HEK293 (cell line): ENCODE measurements around the gene CNOT6L.

ENCODE experiments used
- CTCF ChIA-PET: fragments of 350-600 bp; formaldehyde crosslinking; extraction: SDS; loops from one replicate; lab custom pipeline; 2021; ENCODE audit warnings: antibody characterized with exemption; lab: Yijun Ruan, JAX
- POLR2A ChIA-PET: fragments of 300-600 bp; formaldehyde crosslinking; extraction: SDS; loops from one replicate; lab custom pipeline; 2020; ENCODE audit warnings: antibody characterized with exemption, inconsistent platforms; lab: Yijun Ruan, JAX
- H3K27ac ChIP-seq: fragments of 200-500 bp; sonication (Bioruptor generic); 2 replicates; pipeline ENCODE4 v1.5.1; 2014; ENCODE audit warnings: low read depth, low read length, control low read depth, inconsistent platforms; ENCODE audit errors: extremely low read depth
- H3K36me3 ChIP-seq, 2 experiments: fragments of 200-500 bp in 1 of 2; sonication (Bioruptor generic) in 1 of 2; 1 replicate in 1 of 2; 2 replicates in 1 of 2; pipeline ENCODE4 v1.5.1; 2014 to 2017; ENCODE audit warnings: inconsistent platforms in 2 of 2, low read length in 2 of 2; ENCODE audit not compliant: control insufficient read depth in 2 of 2, insufficient read depth in 1 of 2
- H3K4me1 ChIP-seq: fragments of 200-500 bp; sonication (Bioruptor generic); 2 replicates; pipeline ENCODE4 v1.5.1; 2014; ENCODE audit warnings: mild to moderate bottlenecking, low read length, inconsistent platforms; ENCODE audit not compliant: control insufficient read depth, insufficient read depth
- H3K4me3 ChIP-seq: 2 replicates; pipeline ENCODE4 v1.5.1; 2011; ENCODE audit warnings: low read depth, mild to moderate bottlenecking, control low read depth, low read length, moderate library complexity
- H3K9me3 ChIP-seq: fragments of 200-500 bp; sonication (Bioruptor generic); 2 replicates; pipeline ENCODE4 v1.5.1; 2014; ENCODE audit warnings: low read depth, low read length, inconsistent platforms; ENCODE audit not compliant: control insufficient read depth, insufficient read depth
- BCL11B ChIP-seq: fragments of 450-650 bp; formaldehyde crosslinking; IDR thresholded peaks from 2 replicates; pipeline ENCODE4 v1.5.1; 2016; ENCODE audit warnings: low read depth, missing biosample characterization, missing genetic modification characterization
- EGR2 ChIP-seq: fragments of 450-650 bp; formaldehyde crosslinking; IDR thresholded peaks from 2 replicates; pipeline ENCODE4 v1.5.1; 2016; ENCODE audit warnings: low read depth, missing biosample characterization, missing genetic modification characterization
- GLI4 ChIP-seq: fragments of 450-650 bp; formaldehyde crosslinking; IDR thresholded peaks from 2 replicates; pipeline ENCODE4 v1.5.1; 2016; ENCODE audit warnings: missing biosample characterization, missing genetic modification characterization
- HOXC10 ChIP-seq: sonication (generic); formaldehyde crosslinking; IDR thresholded peaks from 2 replicates; pipeline ENCODE4 v1.8.1; 2023; ENCODE audit warnings: mild to moderate bottlenecking, missing genetic modification reagents
- PRDM1 ChIP-seq: fragments of 450-650 bp; formaldehyde crosslinking; IDR thresholded peaks from 2 replicates; pipeline ENCODE4; 2016; ENCODE audit warnings: missing biosample characterization, missing genetic modification characterization
- TRIM28 ChIP-seq: IDR thresholded peaks from 2 replicates; pipeline ENCODE4 v1.6.1; 2011; ENCODE audit warnings: low read length, control low read depth, borderline replicate concordance
- WT1 ChIP-seq: fragments of 450-650 bp; formaldehyde crosslinking; IDR thresholded peaks from 2 replicates; pipeline ENCODE4 v1.5.1; 2016; ENCODE audit warnings: missing biosample characterization, missing genetic modification characterization
- ZBTB20 ChIP-seq: fragments of 450-650 bp; formaldehyde crosslinking; IDR thresholded peaks from 2 replicates; pipeline ENCODE4 v1.5.1; 2016; ENCODE audit warnings: missing biosample characterization, missing genetic modification characterization
- ZBTB7A ChIP-seq: fragments of 450-650 bp; formaldehyde crosslinking; IDR thresholded peaks from 2 replicates; pipeline ENCODE4 v1.5.1; 2016; ENCODE audit warnings: low read depth, missing biosample characterization, missing genetic modification characterization
- ZFHX2 ChIP-seq: fragments of 450-650 bp; formaldehyde crosslinking; conservative IDR thresholded peaks from 2 replicates; pipeline ENCODE4 v1.5.1; 2016; ENCODE audit warnings: missing biosample characterization, missing genetic modification characterization
- ZNF146 ChIP-seq: fragments of 450-650 bp; formaldehyde crosslinking; IDR thresholded peaks from 2 replicates; pipeline ENCODE4 v1.5.1; 2016; ENCODE audit warnings: missing biosample characterization, missing genetic modification characterization
- ZNF2 ChIP-seq: fragments of 450-650 bp; formaldehyde crosslinking; IDR thresholded peaks from 2 replicates; pipeline ENCODE4 v1.5.1; 2016; ENCODE audit warnings: missing biosample characterization, missing genetic modification characterization
- ZNF214 ChIP-seq: fragments of 450-650 bp; formaldehyde crosslinking; IDR thresholded peaks from 2 replicates; pipeline ENCODE4 v1.5.1; 2017; ENCODE audit warnings: missing biosample characterization, mild to moderate bottlenecking, missing genetic modification characterization, borderline replicate concordance
- ZNF223 ChIP-seq: fragments of 450-650 bp; formaldehyde crosslinking; IDR thresholded peaks from 2 replicates; pipeline ENCODE4 v1.5.1; 2016; ENCODE audit warnings: missing biosample characterization, missing genetic modification characterization
- ZNF23 ChIP-seq: fragments of 450-650 bp; formaldehyde crosslinking; IDR thresholded peaks from 2 replicates; pipeline ENCODE4 v1.5.1; 2016; ENCODE audit warnings: missing biosample characterization, missing genetic modification characterization, borderline replicate concordance
- ZNF341 ChIP-seq: fragments of 450-650 bp; formaldehyde crosslinking; IDR thresholded peaks from 2 replicates; pipeline ENCODE4; 2016; ENCODE audit warnings: low read depth, missing biosample characterization, missing genetic modification characterization
- ZNF394 ChIP-seq: fragments of 450-650 bp; formaldehyde crosslinking; IDR thresholded peaks from 2 replicates; pipeline ENCODE4 v1.5.1; 2016; ENCODE audit warnings: missing biosample characterization, missing genetic modification characterization, mild to moderate bottlenecking, moderate library complexity, borderline replicate concordance
- ZNF596 ChIP-seq: fragments of 450-650 bp; IDR thresholded peaks from 2 replicates; pipeline ENCODE4 v1.5.0; 2018; ENCODE audit warnings: missing biosample characterization, mild to moderate bottlenecking, missing genetic modification characterization, moderate library complexity
- ZNF623 ChIP-seq: fragments of 450-650 bp; formaldehyde crosslinking; IDR thresholded peaks from 2 replicates; pipeline ENCODE4 v1.5.1; 2016; ENCODE audit warnings: missing biosample characterization, missing genetic modification characterization
- ZNF707 ChIP-seq: fragments of 450-650 bp; formaldehyde crosslinking; IDR thresholded peaks from 2 replicates; pipeline ENCODE4 v1.5.1; 2016; ENCODE audit warnings: missing biosample characterization, missing genetic modification characterization
- ZNF747 ChIP-seq: fragments of 450-650 bp; formaldehyde crosslinking; IDR thresholded peaks from 2 replicates; pipeline ENCODE4 v1.5.1; 2016; ENCODE audit warnings: missing biosample characterization, missing genetic modification characterization
- ZNF76 ChIP-seq: fragments of 450-650 bp; formaldehyde crosslinking; IDR thresholded peaks from 2 replicates; pipeline ENCODE4; 2016; ENCODE audit warnings: low read depth, missing biosample characterization, missing genetic modification characterization, borderline replicate concordance
- TF ChIP-seq, protein P1 (sequence below): fragments of 450-650 bp; formaldehyde crosslinking; IDR thresholded peaks from 2 replicates; pipeline ENCODE4 v1.5.1; 2016; ENCODE audit warnings: missing biosample characterization, missing genetic modification characterization
- TF ChIP-seq, protein P2 (sequence below): sonication (generic); formaldehyde crosslinking; IDR thresholded peaks from 2 replicates; pipeline ENCODE4 v1.8.1; 2022; ENCODE audit warnings: mild to moderate bottlenecking, moderate library complexity, missing genetic modification reagents
- TF ChIP-seq, protein P3 (sequence below): fragments of 450-650 bp; formaldehyde crosslinking; IDR thresholded peaks from 2 replicates; pipeline ENCODE4 v1.5.1; 2016; ENCODE audit warnings: missing biosample characterization, missing genetic modification characterization
- TF ChIP-seq, protein P4 (sequence below): fragments of 450-650 bp; formaldehyde crosslinking; IDR thresholded peaks from 2 replicates; pipeline ENCODE4 v1.5.1; 2016; ENCODE audit warnings: missing biosample characterization, missing genetic modification characterization, low read depth

The CNOT6L gene

DNA sequence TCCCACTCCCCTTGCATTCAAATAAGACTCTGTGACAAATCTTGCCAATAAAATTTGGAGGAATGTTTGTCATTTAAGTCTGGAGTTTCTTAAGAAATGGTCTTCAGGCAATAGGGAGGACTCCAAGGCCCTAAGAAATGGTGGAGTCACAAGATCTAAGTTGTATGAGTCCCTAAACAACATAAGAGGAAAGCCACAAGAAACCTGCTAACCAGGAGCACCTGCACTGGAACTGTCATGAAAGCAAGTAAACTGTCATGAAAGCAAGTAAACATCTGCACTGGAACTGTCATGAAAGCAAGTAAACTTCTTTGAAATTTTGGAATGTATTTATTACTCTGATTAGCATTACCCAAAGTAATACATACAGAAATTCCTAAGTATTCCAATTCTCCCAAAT lies 3.5 kb downstream of the CNOT6L start:
- Histone ChIP-seq H3K27ac (no peak overlapping the region), H3K9me3 (no peaks in the 10 kb centered on the region), H3K4me3 (no peak overlapping the region), H3K36me3 (no peaks in the 10 kb centered on the region), H3K4me1 (0 out of 2 replicates have a peak, but pooled peaks cover 3% of the 10 kb centered on the region)
- ChIA-PET CTCF (no interaction called here), POLR2A (no interaction called here)
- no peak for TF ChIP-seq ZNF341 (tag by site-specific recombination)
- TF ChIP-seq ZNF623 (tag by site-specific recombination) = no peak
- TF ChIP-seq ZBTB7A = no peak
- no peak for TF ChIP-seq ZNF2 (tag by site-specific recombination)
- no peak for TF ChIP-seq ZBTB20 (tag by site-specific recombination)
- TF ChIP-seq GLI4 (tag by site-specific recombination) = no peak
- no peak for TF ChIP-seq TRIM28
- TF ChIP-seq, protein P1, sequence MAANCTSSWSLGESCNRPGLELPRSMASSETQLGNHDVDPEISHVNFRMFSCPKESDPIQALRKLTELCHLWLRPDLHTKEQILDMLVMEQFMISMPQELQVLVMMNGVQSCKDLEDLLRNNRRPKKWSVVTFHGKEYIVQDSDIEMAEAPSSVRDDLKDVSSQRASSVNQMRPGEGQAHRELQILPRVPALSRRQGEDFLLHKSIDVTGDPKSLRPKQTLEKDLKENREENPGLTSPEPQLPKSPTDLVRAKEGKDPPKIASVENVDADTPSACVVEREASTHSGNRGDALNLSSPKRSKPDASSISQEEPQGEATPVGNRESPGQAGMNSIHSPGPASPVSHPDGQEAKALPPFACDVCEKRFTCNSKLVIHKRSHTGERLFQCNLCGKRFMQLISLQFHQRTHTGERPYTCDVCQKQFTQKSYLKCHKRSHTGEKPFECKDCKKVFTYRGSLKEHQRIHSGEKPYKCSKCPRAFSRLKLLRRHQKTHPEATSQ (tag by site-specific recombination) = no peak
- TF ChIP-seq ZNF223 (tag by site-specific recombination) = no peak
- no peak for TF ChIP-seq HOXC10 (CRISPR knock-in tag)
- no peak for TF ChIP-seq ZNF394 (tag by site-specific recombination)
- TF ChIP-seq ZNF76 (tag by site-specific recombination) = no peak
- TF ChIP-seq PRDM1 (tag by site-specific recombination) = no peak
- TF ChIP-seq WT1 (tag by site-specific recombination) = no peak
- TF ChIP-seq ZNF596 (tag by site-specific recombination) = no peak
- TF ChIP-seq ZNF146 (tag by site-specific recombination) = no peak
- TF ChIP-seq, protein P2, sequence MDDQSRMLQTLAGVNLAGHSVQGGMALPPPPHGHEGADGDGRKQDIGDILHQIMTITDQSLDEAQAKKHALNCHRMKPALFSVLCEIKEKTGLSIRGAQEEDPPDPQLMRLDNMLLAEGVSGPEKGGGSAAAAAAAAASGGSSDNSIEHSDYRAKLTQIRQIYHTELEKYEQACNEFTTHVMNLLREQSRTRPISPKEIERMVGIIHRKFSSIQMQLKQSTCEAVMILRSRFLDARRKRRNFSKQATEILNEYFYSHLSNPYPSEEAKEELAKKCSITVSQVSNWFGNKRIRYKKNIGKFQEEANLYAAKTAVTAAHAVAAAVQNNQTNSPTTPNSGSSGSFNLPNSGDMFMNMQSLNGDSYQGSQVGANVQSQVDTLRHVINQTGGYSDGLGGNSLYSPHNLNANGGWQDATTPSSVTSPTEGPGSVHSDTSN (CRISPR knock-in tag) = no peak
- TF ChIP-seq, protein P3, sequence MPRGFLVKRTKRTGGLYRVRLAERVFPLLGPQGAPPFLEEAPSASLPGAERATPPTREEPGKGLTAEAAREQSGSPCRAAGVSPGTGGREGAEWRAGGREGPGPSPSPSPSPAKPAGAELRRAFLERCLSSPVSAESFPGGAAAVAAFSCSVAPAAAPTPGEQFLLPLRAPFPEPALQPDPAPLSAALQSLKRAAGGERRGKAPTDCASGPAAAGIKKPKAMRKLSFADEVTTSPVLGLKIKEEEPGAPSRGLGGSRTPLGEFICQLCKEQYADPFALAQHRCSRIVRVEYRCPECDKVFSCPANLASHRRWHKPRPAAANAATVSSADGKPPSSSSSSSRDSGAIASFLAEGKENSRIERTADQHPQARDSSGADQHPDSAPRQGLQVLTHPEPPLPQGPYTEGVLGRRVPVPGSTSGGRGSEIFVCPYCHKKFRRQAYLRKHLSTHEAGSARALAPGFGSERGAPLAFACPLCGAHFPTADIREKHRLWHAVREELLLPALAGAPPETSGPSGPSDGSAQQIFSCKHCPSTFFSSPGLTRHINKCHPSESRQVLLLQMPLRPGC (tag by site-specific recombination) = no peak
- no peak for TF ChIP-seq ZFHX2

DNA sequence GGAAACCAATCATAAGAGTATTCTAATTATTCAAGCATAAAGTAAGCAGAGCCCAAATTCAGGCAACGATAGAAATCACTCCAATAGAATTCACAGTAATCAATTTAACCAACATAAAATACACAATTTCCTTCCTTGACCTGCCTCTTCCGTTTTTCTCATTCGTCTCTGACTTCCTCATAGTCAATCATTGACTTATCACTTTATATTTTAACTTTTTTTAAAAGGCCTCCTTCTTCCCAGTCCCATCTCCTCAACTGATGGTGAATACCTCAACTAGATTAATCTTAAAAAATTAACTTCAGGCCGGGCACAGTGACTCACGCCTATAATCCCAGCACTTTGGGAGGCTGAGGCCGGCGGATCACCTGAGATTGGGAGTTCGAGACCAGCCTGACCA lies 13.3 kb downstream of the CNOT6L start:
- Histone ChIP-seq H3K4me1 (peaks cover 6% of the 10 kb centered on the region), H3K36me3 (no peaks in the 10 kb centered on the region)
- TF ChIP-seq BCL11B (tag by site-specific recombination) (no peak), EGR2 (tag by site-specific recombination) (no peak), ZBTB7A (no peak), ZNF707 (tag by site-specific recombination) (no peak), ZNF23 (tag by site-specific recombination) (no peak), ZNF214 (tag by site-specific recombination) (no peak), ZNF747 (tag by site-specific recombination) (no peak)
- TF ChIP-seq, protein P4, sequence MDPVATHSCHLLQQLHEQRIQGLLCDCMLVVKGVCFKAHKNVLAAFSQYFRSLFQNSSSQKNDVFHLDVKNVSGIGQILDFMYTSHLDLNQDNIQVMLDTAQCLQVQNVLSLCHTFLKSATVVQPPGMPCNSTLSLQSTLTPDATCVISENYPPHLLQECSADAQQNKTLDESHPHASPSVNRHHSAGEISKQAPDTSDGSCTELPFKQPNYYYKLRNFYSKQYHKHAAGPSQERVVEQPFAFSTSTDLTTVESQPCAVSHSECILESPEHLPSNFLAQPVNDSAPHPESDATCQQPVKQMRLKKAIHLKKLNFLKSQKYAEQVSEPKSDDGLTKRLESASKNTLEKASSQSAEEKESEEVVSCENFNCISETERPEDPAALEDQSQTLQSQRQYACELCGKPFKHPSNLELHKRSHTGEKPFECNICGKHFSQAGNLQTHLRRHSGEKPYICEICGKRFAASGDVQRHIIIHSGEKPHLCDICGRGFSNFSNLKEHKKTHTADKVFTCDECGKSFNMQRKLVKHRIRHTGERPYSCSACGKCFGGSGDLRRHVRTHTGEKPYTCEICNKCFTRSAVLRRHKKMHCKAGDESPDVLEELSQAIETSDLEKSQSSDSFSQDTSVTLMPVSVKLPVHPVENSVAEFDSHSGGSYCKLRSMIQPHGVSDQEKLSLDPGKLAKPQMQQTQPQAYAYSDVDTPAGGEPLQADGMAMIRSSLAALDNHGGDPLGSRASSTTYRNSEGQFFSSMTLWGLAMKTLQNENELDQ (tag by site-specific recombination) = no peak
- TF ChIP-seq, all 188 proteins: peak for 0
- CTCF ChIA-PET = no interaction called here
- Histone ChIP-seq H3K9me3 (no peaks in the 10 kb centered on the region), H3K4me3 (no peak overlapping the region), H3K27ac (no peak overlapping the region)
- POLR2A ChIA-PET = no interaction called here
